Colonic mucosa (tissue), 4 donors: ENCODE results near the gene RAD51B. TPM values are rescaled to one million over a fixed set of nuclear protein-coding genes. Genes with fewer than 3 reads are reported as not detected.
A peak's percentile ranks its signal among the peaks of the same experiment; 100 is the strongest.
"Not testable (repeated sequence)": the region's sequence is repeated elsewhere in the genome, so short reads cannot be mapped to it uniquely, and the experiment has no call there.

Experiments used
- DNase-seq: peaks from one replicate; pipeline ENCODE4 v3.0.0-alpha.2; 2020
- H3K27ac ChIP-seq: fragments of 200-600 bp; one replicate; pipeline ENCODE4 v1.8.0; 2021
- H3K27me3 ChIP-seq: fragments of 200-600 bp; one replicate; pipeline ENCODE4 v1.8.0; 2021
- H3K36me3 ChIP-seq: fragments of 200-600 bp; one replicate; pipeline ENCODE4 v1.8.0; 2021
- H3K4me1 ChIP-seq: fragments of 200-600 bp; one replicate; pipeline ENCODE4 v1.8.0; 2021; ENCODE audit warnings: mild to moderate bottlenecking
- H3K4me3 ChIP-seq: fragments of 200-600 bp; one replicate; pipeline ENCODE4 v1.8.0; 2021
- H3K9ac ChIP-seq, 2 donors: one replicate each; pipeline ENCODE4 v1.7.0; 2013; ENCODE audit warnings: control low read depth in 2 of 2, low read depth in 2 of 2, low read length in 2 of 2
- H3K9me3 ChIP-seq: fragments of 200-600 bp; one replicate; pipeline ENCODE4 v1.8.0; 2021
- intact Hi-C: fragments of 100-400 bp; cut with DNase I; formaldehyde crosslinking; loops from one replicate; pipeline ENCODE4 v1.14.1; 2022
- total RNA-seq, 2 donors: library from RNA; stranded (reverse); fragmentation: NEBNext Ultra II Directional in 1 of 2; extraction: Animal tissue kit (Norgen Biotek cat#: 25700) in 1 of 2; gene quantifications; one replicate each; pipeline ENCODE4 v1.2.1, GENCODE V29; 2021
- TF ChIP-seq, protein P1 (sequence below): fragments of 200-600 bp; IDR thresholded peaks from one replicate; pipeline ENCODE4 v1.8.0; 2022; ENCODE audit warnings: antibody characterized with exemption, mild to moderate bottlenecking
- donor health status: healthy.
- donor health status: DM: no; HTN: no; CAD: no.
- donor health status: DM: no; HTN: no; CAD: no.

Gene RAD51B
- total RNA-seq, 2 donors from 2014 or later = 12.7 to 22.0 TPM

DNA sequence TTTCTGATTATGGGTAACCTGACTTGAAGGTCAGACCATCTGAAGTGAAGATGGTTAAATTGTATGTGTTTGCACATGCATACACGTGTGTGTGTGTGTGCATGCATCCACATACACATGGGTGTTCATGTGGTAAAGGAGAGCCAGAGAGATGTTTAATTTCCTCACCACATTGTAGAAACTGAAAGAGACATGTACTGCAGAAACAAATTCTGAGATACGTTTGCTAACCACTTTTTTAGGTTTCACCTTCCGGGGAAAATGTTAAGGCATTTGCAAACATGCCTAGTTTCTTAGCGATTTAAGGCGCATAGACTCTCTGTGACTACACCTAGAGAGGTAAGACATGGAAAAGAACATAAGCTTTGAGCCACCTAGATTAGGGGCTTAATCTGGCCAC, 362.9 kb downstream of the RAD51B start:
- no peak overlapping the region for H3K9ac ChIP-seq
- H3K36me3 ChIP-seq = no peaks in the 10 kb centered on the region
- no peak overlapping the region for H3K27ac ChIP-seq
- TF ChIP-seq, protein P1, sequence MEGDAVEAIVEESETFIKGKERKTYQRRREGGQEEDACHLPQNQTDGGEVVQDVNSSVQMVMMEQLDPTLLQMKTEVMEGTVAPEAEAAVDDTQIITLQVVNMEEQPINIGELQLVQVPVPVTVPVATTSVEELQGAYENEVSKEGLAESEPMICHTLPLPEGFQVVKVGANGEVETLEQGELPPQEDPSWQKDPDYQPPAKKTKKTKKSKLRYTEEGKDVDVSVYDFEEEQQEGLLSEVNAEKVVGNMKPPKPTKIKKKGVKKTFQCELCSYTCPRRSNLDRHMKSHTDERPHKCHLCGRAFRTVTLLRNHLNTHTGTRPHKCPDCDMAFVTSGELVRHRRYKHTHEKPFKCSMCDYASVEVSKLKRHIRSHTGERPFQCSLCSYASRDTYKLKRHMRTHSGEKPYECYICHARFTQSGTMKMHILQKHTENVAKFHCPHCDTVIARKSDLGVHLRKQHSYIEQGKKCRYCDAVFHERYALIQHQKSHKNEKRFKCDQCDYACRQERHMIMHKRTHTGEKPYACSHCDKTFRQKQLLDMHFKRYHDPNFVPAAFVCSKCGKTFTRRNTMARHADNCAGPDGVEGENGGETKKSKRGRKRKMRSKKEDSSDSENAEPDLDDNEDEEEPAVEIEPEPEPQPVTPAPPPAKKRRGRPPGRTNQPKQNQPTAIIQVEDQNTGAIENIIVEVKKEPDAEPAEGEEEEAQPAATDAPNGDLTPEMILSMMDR = no peak
- H3K4me3 ChIP-seq = no peak overlapping the region
- no peaks in the 10 kb centered on the region for H3K9me3 ChIP-seq
- DNase-seq = no peak
- no peaks in the 10 kb centered on the region for H3K27me3 ChIP-seq
- H3K4me1 ChIP-seq = no peaks in the 10 kb centered on the region
- intact Hi-C loops = no loop called here

DNA sequence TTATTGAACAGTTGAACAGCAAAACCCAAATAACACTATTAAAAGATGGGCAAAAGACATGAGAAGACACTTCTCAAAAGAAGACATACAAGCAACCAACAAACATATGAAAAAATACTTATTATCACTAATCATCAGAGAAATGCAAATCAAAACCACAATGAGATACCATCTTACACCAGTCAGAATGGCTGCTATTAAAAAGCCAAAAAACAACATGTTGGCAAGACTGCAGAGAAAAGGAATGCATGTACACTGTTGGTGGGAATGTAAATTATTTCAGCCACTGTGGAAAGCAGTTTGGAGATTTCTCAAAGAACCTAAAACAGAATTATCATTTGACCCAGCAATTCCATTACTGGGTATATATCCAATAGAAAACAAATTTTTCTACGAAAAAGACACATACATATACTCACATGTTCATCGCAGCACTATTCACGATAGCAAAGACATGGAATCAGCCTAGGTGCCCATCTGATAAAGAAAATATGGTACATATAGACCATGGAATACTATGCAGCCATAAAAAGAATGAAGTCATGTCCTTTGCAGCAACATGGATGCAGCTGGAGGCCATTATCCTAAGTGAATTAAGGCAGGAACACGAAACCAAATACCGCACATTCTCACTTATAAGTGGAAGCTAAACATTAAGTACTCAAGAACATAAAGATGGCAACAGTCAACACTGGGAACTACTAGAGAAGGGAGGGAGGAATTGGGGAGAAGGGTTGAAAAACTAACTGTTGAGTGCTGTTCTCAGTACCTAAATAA, 367.1 kb downstream of the RAD51B start:
- H3K27me3 ChIP-seq, H3K36me3 ChIP-seq, H3K27ac ChIP-seq, H3K4me1 ChIP-seq, DNase-seq, H3K4me3 ChIP-seq, H3K9ac ChIP-seq, intact Hi-C loops, H3K9me3 ChIP-seq: not testable (repeated sequence)

DNA sequence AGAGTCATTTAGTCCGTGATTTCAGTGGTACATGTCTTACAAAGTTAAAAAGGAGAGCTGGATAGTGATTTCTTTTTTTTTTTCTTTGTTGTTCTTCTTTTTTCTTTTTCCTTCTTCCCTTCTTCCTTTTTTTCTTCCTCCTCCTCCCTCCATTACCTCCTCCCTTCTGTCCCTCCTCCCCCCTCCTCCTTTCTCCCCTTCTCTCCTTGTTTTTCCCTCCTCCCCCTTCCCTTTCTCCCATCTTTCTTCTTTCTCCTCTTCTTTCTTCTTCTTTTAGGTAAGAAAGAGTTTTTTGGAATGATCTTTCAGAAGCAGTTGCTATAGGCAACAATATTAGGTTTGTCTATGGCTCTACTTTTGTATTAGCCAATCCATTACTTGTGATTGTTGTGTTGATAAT, 368.6 kb downstream of the RAD51B start:
- H3K27ac ChIP-seq = no peak overlapping the region
- intact Hi-C loops = no loop called here

DNA sequence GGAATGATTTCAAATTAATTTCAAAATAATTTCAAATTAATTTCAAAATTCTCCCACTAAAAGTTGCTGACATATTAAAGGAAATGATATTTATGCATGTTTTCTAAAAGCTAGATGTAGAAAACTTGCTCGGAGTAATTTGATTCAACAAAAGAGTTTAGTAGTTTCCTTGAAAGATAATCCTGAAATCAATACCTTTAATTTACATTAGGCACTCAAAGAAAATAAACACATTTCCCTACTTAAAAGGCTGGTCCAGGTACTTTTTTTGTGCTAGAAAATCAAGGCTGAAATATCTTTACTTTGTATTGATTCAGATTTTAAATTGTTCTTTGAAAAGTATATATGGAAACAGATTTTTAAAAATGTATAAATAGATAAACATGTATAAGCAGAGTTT, 370.5 kb downstream of the RAD51B start:
- Histone ChIP-seq H3K4me1 (no peaks in the 10 kb centered on the region), H3K9ac (no peak overlapping the region), H3K9me3 (no peaks in the 10 kb centered on the region), H3K36me3 (no peaks in the 10 kb centered on the region), H3K4me3 (no peak overlapping the region), H3K27me3 (no peaks in the 10 kb centered on the region), H3K27ac (no peak overlapping the region)
- no peak for DNase-seq
- TF ChIP-seq, protein P1 = no peak
- intact Hi-C loops = no loop called here

More for the DNA sequence above, 368.6 kb downstream of the RAD51B start:
- Histone ChIP-seq H3K36me3 (no peaks in the 10 kb centered on the region), H3K4me3 (no peak overlapping the region), H3K4me1 (no peaks in the 10 kb centered on the region), H3K9ac (no peak overlapping the region), H3K9me3 (no peaks in the 10 kb centered on the region), H3K27me3 (no peaks in the 10 kb centered on the region)
- no peak for DNase-seq
- TF ChIP-seq, protein P1 = no peak

DNA sequence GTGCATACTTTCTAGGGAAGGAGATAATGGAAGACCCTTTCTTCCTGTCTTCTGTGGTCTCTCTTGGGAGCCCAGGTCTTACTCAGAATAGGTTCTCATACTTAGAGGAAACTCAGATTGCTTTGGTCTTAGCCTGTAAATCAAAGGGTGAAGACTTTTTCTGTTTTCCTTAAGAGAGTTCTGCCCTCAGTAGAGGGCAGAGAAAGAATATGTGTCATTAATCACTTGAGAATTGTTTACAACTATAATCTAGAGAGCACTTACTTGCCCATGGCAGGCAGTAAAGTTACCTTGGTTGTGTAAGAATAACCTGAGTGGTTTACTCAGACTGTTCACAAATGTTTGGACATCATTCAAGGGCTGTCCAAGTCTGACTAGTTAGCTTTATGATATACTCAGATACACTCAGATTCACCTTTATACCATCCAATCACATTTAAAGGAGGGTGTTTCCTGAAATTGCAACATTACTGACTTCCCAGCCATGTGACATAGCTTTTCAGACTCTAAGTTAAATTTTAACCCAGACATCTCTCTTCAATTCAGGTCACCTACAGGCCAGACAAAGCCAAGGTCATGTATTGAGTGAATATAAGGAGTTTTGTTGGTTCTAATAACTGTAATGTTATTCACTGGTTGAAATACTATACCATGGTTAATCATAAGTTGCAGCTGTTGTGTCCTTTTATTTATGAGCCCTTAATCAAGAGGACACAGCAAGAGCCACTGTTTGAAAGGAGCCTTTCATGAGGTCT, 372.2 kb downstream of the RAD51B start:
- Histone ChIP-seq H3K9me3 (no peaks in the 10 kb centered on the region), H3K27ac (peak overlapping the region; percentile 73), H3K27me3 (no peaks in the 10 kb centered on the region), H3K36me3 (no peaks in the 10 kb centered on the region), H3K9ac (no peak overlapping the region), H3K4me3 (no peak overlapping the region), H3K4me1 (no peaks in the 10 kb centered on the region)
- TF ChIP-seq, protein P1 = no peak
- intact Hi-C loops = no loop called here
- DNase-seq = peak; percentile 45

DNA sequence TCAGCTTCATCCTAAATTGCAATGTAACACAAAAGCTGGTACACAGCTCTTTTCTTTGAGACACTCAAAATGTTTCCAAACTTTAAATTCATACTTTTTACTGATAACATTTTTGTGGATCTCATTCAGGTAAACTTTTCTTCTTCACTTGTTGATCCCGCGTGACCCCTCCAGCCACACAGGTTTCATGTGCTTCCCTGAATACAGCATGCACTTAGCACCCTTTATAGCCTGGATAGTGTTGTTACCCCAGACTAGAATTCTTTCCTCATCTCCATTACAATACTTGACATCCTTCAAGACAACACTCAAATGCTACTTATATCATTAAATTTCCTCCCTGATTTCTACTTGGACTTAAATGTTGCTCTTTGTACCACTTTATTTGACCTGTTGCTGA, 373.4 kb downstream of the RAD51B start:
- Histone ChIP-seq H3K9me3 (no peaks in the 10 kb centered on the region), H3K27ac (no peak overlapping the region), H3K4me1 (no peaks in the 10 kb centered on the region), H3K9ac (no peak overlapping the region), H3K4me3 (no peak overlapping the region), H3K27me3 (no peaks in the 10 kb centered on the region), H3K36me3 (no peaks in the 10 kb centered on the region)
- intact Hi-C loops = no loop called here
- TF ChIP-seq, protein P1 = no peak
- no peak for DNase-seq
